GM20000 (cell line): ENCODE measurements around the gene ARHGAP22.

Source experiments
- DNase-seq: peaks from one replicate; pipeline ENCODE4 v3.0.0; 2012; ENCODE audit warnings: low spot score
- TF ChIP-seq, protein P1 (sequence below): IDR thresholded peaks from 2 replicates; pipeline ENCODE4 v1.5.1; 2012; ENCODE audit warnings: mild to moderate bottlenecking, control low read depth; ENCODE audit errors: extremely low read depth, missing control alignments

The ARHGAP22 gene

DNA sequence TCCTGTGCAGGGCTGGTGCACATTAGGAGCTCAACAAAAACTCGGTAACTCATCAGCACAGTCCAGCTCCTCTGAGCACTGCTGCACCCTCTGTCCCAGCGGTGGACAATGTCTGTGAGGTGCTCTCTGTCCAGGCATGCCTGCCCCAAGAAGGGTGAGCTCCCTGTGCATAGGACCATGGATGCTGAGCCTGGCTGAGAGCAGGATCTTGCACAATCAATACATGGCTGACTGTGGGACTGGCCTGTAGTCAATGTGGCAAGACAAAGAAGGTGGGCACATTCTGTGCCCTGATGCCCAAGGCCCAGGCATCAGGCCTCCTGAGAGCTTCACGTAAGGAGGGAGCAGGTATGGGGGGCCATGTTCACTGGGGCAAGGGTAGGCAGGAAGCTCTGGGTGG lies 17.1 kb downstream of the ARHGAP22 start:
- TF ChIP-seq, protein P1, sequence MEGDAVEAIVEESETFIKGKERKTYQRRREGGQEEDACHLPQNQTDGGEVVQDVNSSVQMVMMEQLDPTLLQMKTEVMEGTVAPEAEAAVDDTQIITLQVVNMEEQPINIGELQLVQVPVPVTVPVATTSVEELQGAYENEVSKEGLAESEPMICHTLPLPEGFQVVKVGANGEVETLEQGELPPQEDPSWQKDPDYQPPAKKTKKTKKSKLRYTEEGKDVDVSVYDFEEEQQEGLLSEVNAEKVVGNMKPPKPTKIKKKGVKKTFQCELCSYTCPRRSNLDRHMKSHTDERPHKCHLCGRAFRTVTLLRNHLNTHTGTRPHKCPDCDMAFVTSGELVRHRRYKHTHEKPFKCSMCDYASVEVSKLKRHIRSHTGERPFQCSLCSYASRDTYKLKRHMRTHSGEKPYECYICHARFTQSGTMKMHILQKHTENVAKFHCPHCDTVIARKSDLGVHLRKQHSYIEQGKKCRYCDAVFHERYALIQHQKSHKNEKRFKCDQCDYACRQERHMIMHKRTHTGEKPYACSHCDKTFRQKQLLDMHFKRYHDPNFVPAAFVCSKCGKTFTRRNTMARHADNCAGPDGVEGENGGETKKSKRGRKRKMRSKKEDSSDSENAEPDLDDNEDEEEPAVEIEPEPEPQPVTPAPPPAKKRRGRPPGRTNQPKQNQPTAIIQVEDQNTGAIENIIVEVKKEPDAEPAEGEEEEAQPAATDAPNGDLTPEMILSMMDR = no peak
- no peak for DNase-seq

DNA sequence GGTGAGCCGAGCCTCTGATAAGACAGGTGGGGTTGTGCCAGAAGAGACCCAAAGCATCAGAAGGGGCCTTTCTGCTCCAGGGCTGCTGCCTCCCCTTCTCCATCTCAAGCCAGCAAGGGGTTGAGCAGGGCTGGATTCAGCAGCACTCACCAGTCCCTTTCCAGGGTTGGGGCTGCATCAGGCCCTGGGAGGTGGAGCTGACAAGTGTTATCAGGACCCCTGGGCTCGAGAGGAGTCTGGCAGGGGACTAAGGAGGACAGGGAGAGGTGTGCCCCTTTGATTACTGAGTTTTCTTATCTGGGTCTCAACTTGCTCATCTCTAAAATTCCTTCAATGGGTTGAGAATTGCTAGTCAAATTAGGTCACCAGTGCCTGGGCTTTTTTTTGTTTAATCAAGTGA lies 17.8 kb downstream of the ARHGAP22 start:
- TF ChIP-seq, protein P1 = no peak
- DNase-seq = no peak

DNA sequence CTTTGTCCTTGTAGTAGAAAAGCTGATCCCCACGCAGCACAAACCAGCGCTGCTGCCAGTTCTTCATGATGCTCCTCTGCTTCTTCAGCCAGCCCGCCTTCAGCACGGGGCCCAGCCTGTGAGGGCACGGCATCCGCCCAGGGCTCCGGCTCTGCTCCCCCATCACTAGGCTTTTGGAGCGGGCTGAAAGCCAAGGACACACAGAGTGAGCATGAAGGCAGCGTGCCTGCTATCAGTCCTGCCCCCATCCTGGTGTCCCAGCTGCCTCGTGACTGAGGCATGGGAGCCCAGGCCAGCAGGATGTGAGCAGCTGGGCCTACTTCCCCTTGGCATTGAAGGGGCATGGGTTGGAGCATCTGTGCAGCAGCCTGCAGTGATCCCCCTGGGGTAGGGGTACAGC lies 21.9 kb downstream of the ARHGAP22 start:
- TF ChIP-seq, protein P1 = no peak

DNA sequence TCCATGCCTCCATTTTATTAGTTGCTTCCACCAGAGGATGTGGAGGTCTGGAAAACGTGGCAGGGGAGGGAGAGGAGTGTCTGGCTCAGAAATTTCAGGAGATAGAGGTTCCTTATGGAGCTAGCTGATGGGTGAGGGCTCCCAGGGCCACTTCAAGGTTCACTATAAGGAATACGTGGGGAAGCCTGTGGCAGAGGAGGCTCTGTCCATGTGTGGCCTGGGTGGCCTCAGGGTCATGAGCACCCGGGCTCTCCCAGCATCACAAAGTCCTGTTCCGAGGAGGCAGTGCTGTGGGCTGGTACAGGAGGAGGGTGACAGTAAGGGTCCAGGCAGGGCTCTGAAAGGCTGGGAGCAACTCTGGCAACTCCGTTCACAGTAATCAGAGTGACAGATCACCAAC lies 24.6 kb downstream of the ARHGAP22 start:
- no peak for DNase-seq
- TF ChIP-seq, protein P1 = no peak

More for the DNA sequence above, 21.9 kb downstream of the ARHGAP22 start:
- DNase-seq = no peak

DNA sequence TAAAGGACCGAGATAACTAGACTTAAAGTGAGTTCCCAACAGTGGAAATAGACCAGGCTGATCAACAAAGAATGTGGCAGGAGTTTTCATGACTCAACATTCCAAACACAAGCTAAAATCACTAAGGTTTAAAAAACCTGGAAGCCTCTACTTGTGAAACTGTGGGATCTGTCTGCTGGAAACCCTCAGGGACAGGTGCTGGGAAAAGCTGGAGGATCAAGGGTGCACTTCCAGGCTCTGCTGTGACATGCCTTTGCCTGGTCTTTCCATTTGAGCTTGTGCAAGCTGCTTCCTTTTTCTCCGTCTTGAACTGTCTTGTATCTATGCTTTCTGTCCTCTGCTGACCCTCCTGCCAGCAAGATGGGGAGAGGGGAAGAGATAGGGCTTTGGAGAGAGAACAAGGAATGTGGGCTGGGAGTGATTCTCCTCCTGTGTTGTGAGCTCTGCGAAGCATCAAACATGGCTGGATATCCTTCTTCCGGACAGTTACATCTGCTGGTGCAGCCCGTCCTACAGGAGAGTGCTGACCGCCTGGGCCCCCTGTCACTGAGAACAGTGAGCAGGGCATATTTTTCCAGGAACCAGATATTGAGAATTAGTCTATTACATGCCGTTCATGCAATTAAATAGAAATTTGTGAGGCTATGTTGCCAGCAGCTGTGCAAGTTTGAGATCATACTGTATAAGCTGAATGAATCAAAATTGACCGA lies 25.5 kb downstream of the ARHGAP22 start:
- no peak for DNase-seq
- TF ChIP-seq, protein P1 = no peak

DNA sequence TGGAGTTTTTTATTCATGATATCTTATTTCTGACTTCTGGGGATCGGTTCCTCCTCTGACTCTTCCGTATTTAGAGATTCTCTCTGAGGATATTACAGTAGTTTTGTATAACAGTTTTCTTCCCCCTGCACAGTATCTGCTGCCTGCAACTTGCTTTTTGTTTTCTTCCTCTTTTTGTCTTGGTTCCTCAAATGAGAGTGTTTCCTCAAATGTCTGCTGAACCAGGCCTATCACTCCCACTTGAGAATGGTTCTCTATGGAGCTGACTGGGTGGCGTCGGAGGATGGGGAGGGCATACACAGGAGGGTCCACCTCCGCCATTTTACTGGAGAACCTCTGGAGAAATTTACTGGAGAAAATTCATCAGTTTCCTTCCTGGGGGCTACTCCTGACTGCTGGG lies 27.7 kb downstream of the ARHGAP22 start:
- TF ChIP-seq, protein P1 = no peak
- DNase-seq = peak; percentile 46

DNA sequence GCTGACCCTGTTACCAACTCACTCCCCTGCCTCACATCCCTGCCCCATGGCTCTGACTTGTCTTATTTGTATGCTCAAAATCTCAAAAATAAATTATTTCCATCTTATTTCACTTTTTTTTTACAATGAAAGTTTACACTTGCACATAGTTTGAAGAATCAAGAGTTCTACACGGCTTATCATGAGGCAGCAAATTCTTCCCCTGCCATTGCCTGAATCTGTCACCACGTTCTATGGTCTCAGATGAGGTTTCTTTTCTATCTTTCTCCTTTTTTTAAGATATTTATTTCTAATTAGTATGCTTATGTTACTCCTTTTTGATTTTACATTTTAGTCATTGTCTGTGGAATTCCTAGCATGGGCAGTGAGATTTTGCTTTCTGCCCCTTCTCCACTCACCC lies 28.4 kb downstream of the ARHGAP22 start:
- TF ChIP-seq, protein P1 = no peak
- DNase-seq = no peak
